HG03442 (cell line): ENCODE data around the gene GID8.

Experiments
- ATAC-seq: cut with Tn5 transposase; IDR thresholded peaks from one replicate; pipeline ENCODE4 v1.9.1; 2021; ENCODE audit warnings: mild to moderate bottlenecking, moderate library complexity; ENCODE audit not compliant: unreplicated experiment

Gene GID8

GRCh38 chr20:62938105-62938888 is at the start of gene GID8:
GID8 (plus strand) TSS chr20:62938147; CDS start chr20:62941503, 3,356 bp downstream.
- peak; percentile 32 for ATAC-seq

- ATAC-seq: no peak
Measured at GRCh38 chr20:62888406-62888805, 49.5 kb upstream of the GID8 start.

- no peak for ATAC-seq
Measured at GRCh38 chr20:62888910-62889309, 49.0 kb upstream of the GID8 start.

- no peak for ATAC-seq
Measured at GRCh38 chr20:62889411-62889810, 48.5 kb upstream of the GID8 start.

- no peak for ATAC-seq
Measured at GRCh38 chr20:62889871-62890270, 48.1 kb upstream of the GID8 start.

GRCh38 chr20:62890444-62890843 is 47.5 kb upstream of the GID8 start:
- no peak for ATAC-seq

GRCh38 chr20:62891111-62891510 is 46.8 kb upstream of the GID8 start:
- ATAC-seq: no peak

- ATAC-seq: no peak
Measured at GRCh38 chr20:62892348-62893304, 45.3 kb upstream of the GID8 start.

GRCh38 chr20:62893700-62894099 is 44.2 kb upstream of the GID8 start:
- ATAC-seq: no peak

GRCh38 chr20:62894261-62894660 is 43.7 kb upstream of the GID8 start:
- ATAC-seq: no peak

GRCh38 chr20:62895539-62895938 is 42.4 kb upstream of the GID8 start:
- no peak for ATAC-seq

GRCh38 chr20:62896526-62896925 is 41.4 kb upstream of the GID8 start:
- ATAC-seq: no peak

- no peak for ATAC-seq
Measured at GRCh38 chr20:62897666-62898065, 40.3 kb upstream of the GID8 start.

- ATAC-seq: no peak
Measured at GRCh38 chr20:62898093-62898964, 39.6 kb upstream of the GID8 start.

- no peak for ATAC-seq
Measured at GRCh38 chr20:62898970-62899632, 38.8 kb upstream of the GID8 start.

- no peak for ATAC-seq
Measured at GRCh38 chr20:62899633-62900051, 38.3 kb upstream of the GID8 start.

GRCh38 chr20:62900052-62900691 is 37.8 kb upstream of the GID8 start:
- peak; percentile 78 for ATAC-seq

- no peak for ATAC-seq
Measured at GRCh38 chr20:62900692-62901584, 37.0 kb upstream of the GID8 start.

- no peak for ATAC-seq
Measured at GRCh38 chr20:62901891-62902290, 36.1 kb upstream of the GID8 start.
